ENCODE results near the gene PSMA6. TPM values are rescaled to one million over a fixed set of nuclear protein-coding genes. Genes with fewer than 3 reads are reported as not detected.

PSMA6 gene
- total and polyA plus RNA-seq, 2 experiments from 2014 or later = 216 to 296 TPM

- Histone ChIP-seq H3K4me1 (ENCODE audit: insufficient read depth) (no peaks in the 10 kb centered on the region; the same call in 1 of the 2 replicates), H3K27ac (ENCODE audit: low read depth) (no peak overlapping the region), H3K36me3 (ENCODE audit: insufficient read depth) (no peaks in the 10 kb centered on the region), H3K9me2 (ENCODE audit: insufficient read depth) (no peaks in the 10 kb centered on the region), H4K20me1 (replicated peaks; ENCODE audit: insufficient read depth) (no peaks in the 10 kb centered on the region), H3K4me2 (no peak overlapping the region), H3K27me3 (ENCODE audit: insufficient read depth) (no peaks in the 10 kb centered on the region), H2AFZ (0 out of 2 replicates have a peak overlapping the region, but pooled peaks have one; percentile 28), H3F3A (replicated peaks; ENCODE audit: low read depth) (no peaks in the 10 kb centered on the region), H3K79me2 (replicated peaks; ENCODE audit: insufficient read depth) (no peaks in the 10 kb centered on the region), H3K4me3 (no peak overlapping the region)
- no peak overlapping the region for H3K27ac Mint-ChIP-seq
- no peaks in the 10 kb centered on the region for H3K27me3 Mint-ChIP-seq (ENCODE audit: insufficient read depth, low read depth, poor library complexity)
- no peaks in the 10 kb centered on the region; the same call in 2 of the 3 replicates for H3K36me3 Mint-ChIP-seq (ENCODE audit: low read depth)
- H3K4me1 Mint-ChIP-seq = peaks cover 7% of the 10 kb centered on the region
- DNase-seq (ENCODE audit: low spot score) (no peak), ATAC-seq (no peak)
- H3K9me3 Mint-ChIP-seq = no peaks in the 10 kb centered on the region; the same call in 2 of the 3 replicates
- TF ChIP-seq CTCF (conservative IDR thresholded peaks at IDR 0.05; ENCODE audit: low read depth in 2 of 2) (no peak), ETS1 (IDR thresholded peaks at IDR 0.05) (no peak), NANOG (IDR thresholded peaks at IDR 0.05; ENCODE audit: borderline replicate concordance) (no peak)
- H3K4me3 Mint-ChIP-seq = no peak overlapping the region
Measured at GRCh38 chr14:35362450-35362849, 70.3 kb downstream of the PSMA6 start.

GRCh38 chr14:35362911-35363374 is 70.8 kb downstream of the PSMA6 start:
- no peaks in the 10 kb centered on the region; the same call in 2 of the 3 replicates for H3K9me3 Mint-ChIP-seq
- Histone ChIP-seq H3F3A (replicated peaks; ENCODE audit: low read depth) (no peaks in the 10 kb centered on the region), H3K36me3 (ENCODE audit: insufficient read depth) (no peaks in the 10 kb centered on the region), H3K9me2 (ENCODE audit: insufficient read depth) (no peaks in the 10 kb centered on the region), H2AFZ (0 out of 2 replicates have a peak overlapping the region, but pooled peaks have one; percentile 47), H3K4me1 (ENCODE audit: insufficient read depth) (peaks cover 4% of the 10 kb centered on the region; the same call in 1 of the 2 replicates), H3K79me2 (replicated peaks; ENCODE audit: insufficient read depth) (no peaks in the 10 kb centered on the region), H3K27ac (ENCODE audit: low read depth) (no peak overlapping the region), H4K20me1 (replicated peaks; ENCODE audit: insufficient read depth) (no peaks in the 10 kb centered on the region), H3K4me2 (no peak overlapping the region), H3K4me3 (no peak overlapping the region), H3K27me3 (ENCODE audit: insufficient read depth) (no peaks in the 10 kb centered on the region)
- DNase-seq (ENCODE audit: low spot score) (no peak), ATAC-seq (no peak)
- peaks cover 1% of the 10 kb centered on the region for H3K27me3 Mint-ChIP-seq (ENCODE audit: insufficient read depth, low read depth, poor library complexity)
- peaks cover 12% of the 10 kb centered on the region for H3K4me1 Mint-ChIP-seq
- no peak overlapping the region for H3K27ac Mint-ChIP-seq
- no peaks in the 10 kb centered on the region; the same call in 2 of the 3 replicates for H3K36me3 Mint-ChIP-seq (ENCODE audit: low read depth)
- H3K4me3 Mint-ChIP-seq = no peak overlapping the region
- no peak for TF ChIP-seq STAT1 (IDR thresholded peaks at IDR 0.05; ENCODE audit: unreplicated experiment)
- TF ChIP-seq NANOG (IDR thresholded peaks at IDR 0.05; ENCODE audit: borderline replicate concordance) = no peak
- TF ChIP-seq CTCF (conservative IDR thresholded peaks at IDR 0.05; ENCODE audit: low read depth in 2 of 2) = no peak
- TF ChIP-seq CREB1 (CRISPR knock-in tag; IDR thresholded peaks at IDR 0.05; ENCODE audit: low read depth) = no peak
- no peak for TF ChIP-seq ETS1 (IDR thresholded peaks at IDR 0.05)
- TF ChIP-seq EZH2phosphoT487 (IDR thresholded peaks at IDR 0.05; ENCODE audit: unreplicated experiment) = no peak
- no peak for TF ChIP-seq EZH2 (IDR thresholded peaks at IDR 0.05; ENCODE audit: low read depth, unreplicated experiment)
- TF ChIP-seq JUNB (IDR thresholded peaks at IDR 0.05; ENCODE audit: unreplicated experiment) = no peak
- TF ChIP-seq POLR2AphosphoS5 (IDR thresholded peaks at IDR 0.05; ENCODE audit: low read depth) = no peak

Measured in GM23338 (cell line).